WERI-Rb-1 (cell line): ENCODE results near the gene FGD3.
"Not testable (repeated sequence)": the region's sequence is repeated elsewhere in the genome, so short reads cannot be mapped to it uniquely, and the experiment has no call there.

Experiments used
- DNase-seq: peaks from one replicate; pipeline ENCODE4 v3.0.0-alpha.2; 2020
- H3K27ac ChIP-seq: fragments of 250-450 bp; sonication (Bioruptor Pico); 2 replicates; pipeline ENCODE4 v1.5.1; 2020; ENCODE audit warnings: mild to moderate bottlenecking, moderate library complexity
- H3K27me3 ChIP-seq: fragments of 250-450 bp; sonication (Bioruptor Pico); 2 replicates; pipeline ENCODE4 v1.5.1; 2021; ENCODE audit warnings: mild to moderate bottlenecking, low read depth, moderate library complexity; ENCODE audit not compliant: insufficient read depth, severe bottlenecking
- H3K36me3 ChIP-seq: fragments of 250-450 bp; sonication (Bioruptor Pico); 2 replicates; pipeline ENCODE4 v1.5.1; 2020; ENCODE audit warnings: mild to moderate bottlenecking, moderate library complexity
- H3K4me3 ChIP-seq: 2 replicates; pipeline ENCODE4 v1.5.1; 2011; ENCODE audit warnings: low read depth, mild to moderate bottlenecking, control low read depth, low read length
- H3K9me3 ChIP-seq: fragments of 250-450 bp; sonication (Bioruptor Pico); 2 replicates; pipeline ENCODE4 v1.5.1; 2021; ENCODE audit warnings: mild to moderate bottlenecking, moderate library complexity; ENCODE audit not compliant: severe bottlenecking
- TF ChIP-seq, protein P1 (sequence below): IDR thresholded peaks from 2 replicates; pipeline ENCODE4 v1.5.1; 2011; ENCODE audit warnings: low read depth, mild to moderate bottlenecking, control low read depth, inconsistent platforms, low read length

Gene FGD3

DNA sequence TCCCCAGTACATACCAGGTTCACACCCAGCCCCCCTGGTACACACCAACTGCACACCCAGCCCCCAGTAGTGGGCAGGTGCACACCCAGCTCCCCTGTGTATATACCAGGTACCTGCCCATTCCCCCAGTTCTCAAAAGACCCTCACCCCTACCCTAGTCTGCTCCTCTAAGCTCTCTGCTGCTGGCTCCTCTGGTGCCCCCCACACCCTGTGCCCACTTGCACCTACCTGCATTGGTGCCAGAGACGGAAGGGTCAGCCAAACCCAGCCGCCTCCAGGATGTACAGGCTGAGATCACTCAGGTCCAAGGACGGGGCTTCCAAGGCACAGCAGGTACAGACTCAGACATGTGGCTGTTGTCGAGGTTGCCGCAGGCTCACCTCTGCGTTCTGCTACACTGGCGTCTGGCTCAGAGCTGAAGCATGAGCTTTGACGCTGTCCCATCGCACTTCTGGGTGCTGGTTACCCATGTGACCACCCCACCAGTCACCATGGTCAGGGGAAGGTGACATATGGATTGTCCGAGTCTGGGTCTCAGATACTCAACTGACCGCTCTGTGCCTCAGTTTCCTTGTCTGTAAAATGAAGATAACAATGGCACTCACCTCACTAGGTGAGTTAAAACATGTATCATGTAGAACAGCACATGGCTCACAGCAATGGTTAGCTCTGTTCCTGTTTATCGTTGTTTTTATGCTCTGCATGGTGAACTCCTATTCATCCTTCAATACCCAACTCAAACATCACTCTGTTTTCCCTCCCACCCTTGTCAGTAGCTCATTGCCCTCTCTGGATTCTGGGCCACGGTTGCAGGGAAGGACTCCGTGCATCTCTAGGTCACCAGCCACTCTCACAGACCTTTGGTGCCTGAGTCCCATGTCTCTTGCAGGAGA lies 65.9 kb downstream of the FGD3 start:
- no peaks in the 10 kb centered on the region for H3K9me3 ChIP-seq
- H3K27ac ChIP-seq = no peak overlapping the region
- H3K36me3 ChIP-seq = no peaks in the 10 kb centered on the region
- TF ChIP-seq, protein P1, sequence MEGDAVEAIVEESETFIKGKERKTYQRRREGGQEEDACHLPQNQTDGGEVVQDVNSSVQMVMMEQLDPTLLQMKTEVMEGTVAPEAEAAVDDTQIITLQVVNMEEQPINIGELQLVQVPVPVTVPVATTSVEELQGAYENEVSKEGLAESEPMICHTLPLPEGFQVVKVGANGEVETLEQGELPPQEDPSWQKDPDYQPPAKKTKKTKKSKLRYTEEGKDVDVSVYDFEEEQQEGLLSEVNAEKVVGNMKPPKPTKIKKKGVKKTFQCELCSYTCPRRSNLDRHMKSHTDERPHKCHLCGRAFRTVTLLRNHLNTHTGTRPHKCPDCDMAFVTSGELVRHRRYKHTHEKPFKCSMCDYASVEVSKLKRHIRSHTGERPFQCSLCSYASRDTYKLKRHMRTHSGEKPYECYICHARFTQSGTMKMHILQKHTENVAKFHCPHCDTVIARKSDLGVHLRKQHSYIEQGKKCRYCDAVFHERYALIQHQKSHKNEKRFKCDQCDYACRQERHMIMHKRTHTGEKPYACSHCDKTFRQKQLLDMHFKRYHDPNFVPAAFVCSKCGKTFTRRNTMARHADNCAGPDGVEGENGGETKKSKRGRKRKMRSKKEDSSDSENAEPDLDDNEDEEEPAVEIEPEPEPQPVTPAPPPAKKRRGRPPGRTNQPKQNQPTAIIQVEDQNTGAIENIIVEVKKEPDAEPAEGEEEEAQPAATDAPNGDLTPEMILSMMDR = no peak
- H3K4me3 ChIP-seq = no peak overlapping the region
- no peaks in the 10 kb centered on the region for H3K27me3 ChIP-seq
- no peak for DNase-seq

DNA sequence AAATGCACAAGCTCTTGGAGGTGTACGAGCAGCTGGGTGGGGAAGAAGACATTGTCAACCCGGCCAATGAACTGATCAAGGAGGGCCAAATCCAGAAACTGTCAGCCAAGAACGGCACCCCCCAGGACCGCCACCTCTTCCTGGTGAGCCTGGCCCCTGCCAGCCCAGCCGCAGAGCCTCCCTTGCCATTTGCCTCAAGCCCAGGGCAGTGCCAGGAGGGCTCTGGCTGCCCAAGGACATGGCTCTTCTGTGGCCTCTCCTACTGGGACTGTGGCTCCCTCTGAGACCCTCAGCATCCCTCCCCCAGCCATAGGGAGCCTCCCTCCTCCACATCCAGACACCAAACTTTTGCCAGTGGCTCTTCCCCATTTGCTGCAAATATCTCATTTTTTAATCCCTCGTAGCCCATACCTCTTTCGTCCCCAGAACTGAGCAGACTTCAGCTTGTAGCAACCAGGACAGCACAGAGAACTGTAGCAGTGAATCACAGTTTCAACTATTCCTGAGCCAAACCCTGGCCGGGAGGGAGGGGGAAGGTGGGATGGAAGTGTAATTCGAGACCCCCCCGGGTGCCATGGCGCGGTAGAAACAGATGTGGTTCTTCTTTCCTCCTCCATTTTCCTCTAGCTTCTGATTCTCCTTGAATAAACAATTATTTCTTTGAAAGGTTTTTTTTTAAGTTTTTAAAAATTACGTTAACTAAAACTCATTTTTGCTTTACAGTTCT lies 66.7 kb downstream of the FGD3 start:
- TF ChIP-seq, protein P1 = no peak
- Histone ChIP-seq H3K36me3 (no peaks in the 10 kb centered on the region), H3K27me3 (no peaks in the 10 kb centered on the region), H3K4me3 (no peak overlapping the region), H3K9me3 (no peaks in the 10 kb centered on the region), H3K27ac (no peak overlapping the region)
- no peak for DNase-seq

DNA sequence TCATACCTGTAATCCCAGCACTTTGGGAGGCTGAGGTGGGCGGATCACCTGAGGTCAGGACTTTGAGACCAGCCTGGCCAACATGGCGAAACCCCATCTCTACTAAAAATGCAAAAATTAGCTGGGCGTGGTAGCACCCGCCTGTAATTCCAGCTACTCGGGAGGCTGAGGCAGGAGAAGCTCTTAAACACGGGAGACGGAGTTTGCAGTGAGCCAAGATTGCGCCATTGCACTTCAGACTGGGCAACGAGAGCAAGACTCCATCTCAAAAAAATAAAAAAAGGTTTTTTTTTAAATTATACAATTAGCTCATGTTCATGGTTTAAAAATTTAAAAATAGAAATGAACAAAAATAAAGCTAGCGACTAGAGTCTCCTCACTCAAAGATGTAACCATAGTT lies 67.9 kb downstream of the FGD3 start:
- H3K4me3 ChIP-seq, H3K9me3 ChIP-seq, H3K27ac ChIP-seq, H3K27me3 ChIP-seq, DNase-seq, H3K36me3 ChIP-seq: not testable (repeated sequence)

DNA sequence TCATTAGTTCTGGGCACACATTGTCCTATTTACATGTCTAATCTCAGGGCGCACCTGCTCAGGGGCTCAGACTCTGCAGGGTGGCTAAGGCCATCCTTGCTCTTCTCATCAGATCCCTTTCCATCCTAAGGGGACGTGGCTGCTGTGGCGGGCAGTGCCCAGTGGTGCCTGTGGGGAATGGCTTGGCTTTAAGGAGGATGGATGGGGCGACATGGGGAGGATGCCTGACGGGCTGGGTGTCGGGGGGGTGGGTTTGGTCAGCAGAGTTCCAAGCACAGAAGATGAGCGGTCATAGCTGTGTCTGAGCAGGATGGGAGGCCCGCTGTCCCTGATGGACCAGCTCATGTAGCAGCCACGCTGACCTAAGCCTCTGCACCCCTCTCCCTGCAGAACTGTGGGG lies 70.3 kb downstream of the FGD3 start:
- no peaks in the 10 kb centered on the region for H3K27me3 ChIP-seq
- DNase-seq = no peak
- H3K9me3 ChIP-seq = no peaks in the 10 kb centered on the region
- TF ChIP-seq, protein P1 = no peak
- no peaks in the 10 kb centered on the region for H3K36me3 ChIP-seq
- no peak overlapping the region for H3K27ac ChIP-seq
- no peak overlapping the region for H3K4me3 ChIP-seq

DNA sequence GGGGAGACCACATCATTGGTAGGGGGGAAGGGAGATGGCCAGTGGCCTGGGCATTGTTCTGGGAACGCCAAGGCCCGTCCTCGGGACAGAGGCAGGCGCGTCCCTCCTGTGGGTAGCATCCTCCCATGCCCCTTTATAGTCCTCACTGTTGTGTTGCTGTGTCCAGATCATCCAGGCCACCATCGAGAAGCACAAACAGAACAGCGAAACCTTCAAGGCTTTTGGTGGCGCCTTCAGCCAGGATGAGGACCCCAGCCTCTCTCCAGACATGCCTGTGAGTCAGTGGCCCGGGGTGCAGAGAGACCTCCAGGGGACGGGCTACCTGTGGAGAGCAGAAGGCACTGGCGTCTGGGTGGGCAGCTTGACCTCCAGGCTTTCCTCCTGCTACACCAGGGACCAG lies 72.8 kb downstream of the FGD3 start:
- no peak overlapping the region for H3K27ac ChIP-seq
- TF ChIP-seq, protein P1 = no peak
- no peaks in the 10 kb centered on the region for H3K27me3 ChIP-seq
- H3K9me3 ChIP-seq = no peaks in the 10 kb centered on the region
- DNase-seq = no peak
- H3K36me3 ChIP-seq = no peaks in the 10 kb centered on the region
- H3K4me3 ChIP-seq = no peak overlapping the region
